NCI-H510A treated with DMSO at 0.1 percent for 48 hours (cell line): ENCODE results near the gene CD6.

Experiments used
- DNase-seq: peaks from one replicate; lab custom pipeline; 2025; lab: John Stamatoyannopoulos, UW

Gene CD6

GRCh38 chr11:61010466-61011228 is 39.2 kb downstream of the CD6 start:
- no peak for DNase-seq

GRCh38 chr11:61011229-61011870 is 39.9 kb downstream of the CD6 start:
- no peak for DNase-seq

DNA sequence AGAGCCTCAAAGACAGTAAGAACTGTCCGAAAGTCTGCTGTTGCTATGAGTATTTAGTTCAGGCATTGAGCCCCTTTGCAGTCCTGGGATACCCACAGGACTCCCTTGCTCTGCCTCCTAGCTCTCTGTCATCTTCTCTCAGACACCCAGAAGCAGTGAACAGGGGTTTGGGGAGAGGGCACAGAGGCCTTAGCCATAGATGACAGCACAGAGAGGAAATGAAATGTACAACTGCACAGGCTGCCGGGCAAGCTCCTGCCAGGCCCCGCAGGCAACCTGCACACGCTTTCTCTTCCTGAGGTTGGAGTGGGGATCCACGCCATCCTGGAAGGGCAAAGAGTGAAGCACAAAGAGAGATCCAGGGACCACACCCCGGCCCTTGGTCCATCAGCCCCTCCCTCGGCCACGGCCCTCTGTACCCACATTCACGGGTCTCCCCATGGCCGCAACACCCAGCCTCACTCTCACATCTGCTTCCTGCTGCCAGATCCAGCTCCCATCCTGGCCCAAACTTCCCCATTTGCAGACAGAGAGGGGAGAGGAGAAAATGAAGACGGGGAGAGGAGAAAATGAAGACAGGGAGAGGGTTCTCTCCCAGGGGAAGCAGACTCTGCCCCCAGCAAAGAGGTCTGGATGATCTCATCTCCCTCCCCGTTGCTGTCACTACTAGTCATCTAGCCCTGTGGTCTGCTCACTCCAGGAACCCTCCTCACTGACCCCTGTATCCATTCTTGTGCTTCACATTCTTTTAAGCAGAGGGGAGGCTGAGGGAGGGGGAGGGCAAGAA is 40.7 kb downstream of the CD6 start:
- DNase-seq, result no peak

DNA sequence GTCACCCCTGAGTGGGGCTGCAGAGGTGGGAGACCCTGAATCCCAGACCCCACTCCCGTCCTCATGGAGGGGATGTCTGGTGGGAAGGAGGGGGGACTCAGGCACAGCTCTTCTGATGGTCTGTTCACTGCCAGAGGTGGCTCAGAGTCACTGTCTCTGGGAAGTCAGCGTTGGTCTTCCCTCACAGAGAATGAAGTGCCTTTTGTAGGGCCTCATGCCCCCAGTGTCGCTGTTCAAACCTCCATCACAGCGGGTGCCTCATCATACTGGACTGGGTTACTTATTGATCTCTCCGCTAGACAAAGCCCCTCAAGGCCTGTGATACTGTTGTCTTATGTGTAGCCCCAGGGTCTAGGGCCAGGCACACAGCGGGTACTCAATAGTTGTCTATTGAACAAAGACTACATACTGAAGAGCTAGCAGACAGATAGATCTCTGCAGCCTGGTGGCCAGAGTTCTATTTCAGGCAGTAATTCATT is 41.3 kb downstream of the CD6 start:
- no peak for DNase-seq

DNA sequence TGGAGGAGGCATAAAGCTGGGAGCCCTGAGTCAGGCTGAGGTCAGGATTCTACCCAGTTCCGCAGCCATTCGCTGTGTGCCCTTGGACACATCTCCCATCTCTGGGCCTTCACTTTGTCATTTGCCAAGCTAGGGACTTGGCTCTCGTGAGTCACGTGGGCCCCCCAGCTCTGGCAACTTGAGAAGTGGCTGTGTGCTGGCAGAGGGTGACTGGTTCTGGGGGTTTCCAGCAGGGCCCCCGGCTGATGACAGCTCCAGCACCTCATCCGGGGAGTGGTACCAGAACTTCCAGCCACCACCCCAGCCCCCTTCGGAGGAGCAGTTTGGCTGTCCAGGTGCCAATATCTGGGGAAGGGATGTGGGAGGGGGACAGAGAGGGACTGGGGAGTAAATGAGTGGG is 46.6 kb downstream of the CD6 start:
- no peak for DNase-seq

GRCh38 chr11:61019037-61019831 is 47.8 kb downstream of the CD6 start:
- no peak for DNase-seq

DNA sequence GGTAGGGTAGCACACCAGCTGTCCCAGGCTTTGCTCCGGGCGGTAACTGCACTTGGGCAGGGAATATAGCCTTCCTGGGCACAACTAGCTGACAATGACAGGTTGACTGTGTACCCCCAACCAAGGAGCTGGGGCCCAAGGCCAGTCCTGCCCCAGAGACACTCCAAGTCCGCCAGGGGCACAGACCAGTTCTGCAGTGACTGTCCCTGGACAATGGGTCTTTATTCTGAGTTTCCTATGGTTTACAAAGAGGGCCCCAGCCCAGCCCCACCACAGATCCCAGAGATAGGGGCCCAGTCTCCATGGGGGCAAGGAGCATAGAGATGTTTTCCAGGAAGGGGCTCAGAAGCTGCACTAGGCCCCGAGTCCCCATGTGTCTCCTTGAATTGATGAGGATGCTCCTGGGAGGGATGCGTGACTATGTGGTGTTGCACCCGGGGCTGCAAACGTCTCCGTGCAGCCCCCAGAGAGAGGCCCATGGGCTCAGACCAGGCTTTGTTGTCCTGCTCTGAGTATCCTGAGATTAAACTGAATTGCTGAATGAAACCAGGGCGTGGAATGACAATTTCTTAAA is 48.4 kb downstream of the CD6 start:
- DNase-seq, result no peak

- no peak for DNase-seq
These were observed 49.2 kb downstream of the CD6 start for GRCh38 chr11:61020551-61021235.

- DNase-seq, result no peak
These were observed 50.3 kb downstream of the CD6 start for GRCh38 chr11:61021661-61022212.

GRCh38 chr11:61022311-61023085 is 51.0 kb downstream of the CD6 start:
- DNase-seq, result no peak

DNA sequence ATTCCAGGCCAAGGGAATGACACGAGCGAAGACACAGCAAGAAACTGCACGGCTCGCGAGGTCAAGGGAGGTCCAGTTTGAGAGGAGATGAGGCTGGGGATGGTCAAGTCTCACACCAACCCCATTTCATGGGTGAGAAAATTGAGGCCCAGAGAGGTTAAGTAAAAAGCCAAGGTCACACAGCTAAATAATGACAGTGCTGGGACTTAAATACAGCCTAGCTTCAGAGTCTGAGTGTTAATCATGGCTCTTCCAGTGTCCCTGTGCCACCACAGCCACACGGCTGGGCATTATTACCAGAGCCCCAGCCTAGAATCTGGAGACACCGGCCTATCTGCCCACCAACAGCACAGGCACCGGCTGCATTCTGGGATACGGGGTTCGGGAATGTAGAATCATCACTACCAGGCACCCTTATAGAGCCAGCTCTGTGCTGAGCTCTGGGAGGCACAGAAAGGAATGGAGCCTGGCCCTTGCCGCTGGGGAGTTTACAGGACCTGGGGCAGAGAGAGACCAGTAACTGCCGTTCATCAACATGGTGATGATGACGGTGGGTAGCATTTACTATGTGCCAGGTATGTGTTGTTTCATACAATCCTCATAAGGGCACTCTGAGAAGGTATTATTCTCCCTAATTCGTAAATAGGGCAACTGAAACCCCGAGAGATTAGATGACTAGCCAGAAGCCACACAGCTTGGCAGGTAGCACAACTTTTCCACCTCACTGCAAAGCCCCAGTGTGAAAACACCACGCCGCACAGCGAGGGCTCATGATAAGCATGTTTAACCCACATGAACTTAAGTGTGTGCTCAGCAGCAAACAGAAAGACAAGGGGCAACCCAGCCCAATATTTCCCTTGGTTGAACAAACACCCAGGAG is 51.8 kb downstream of the CD6 start:
- peak; percentile 54 for DNase-seq

- DNase-seq, result peak; percentile 54
These were observed 52.5 kb downstream of the CD6 start for GRCh38 chr11:61023966-61024295.

DNA sequence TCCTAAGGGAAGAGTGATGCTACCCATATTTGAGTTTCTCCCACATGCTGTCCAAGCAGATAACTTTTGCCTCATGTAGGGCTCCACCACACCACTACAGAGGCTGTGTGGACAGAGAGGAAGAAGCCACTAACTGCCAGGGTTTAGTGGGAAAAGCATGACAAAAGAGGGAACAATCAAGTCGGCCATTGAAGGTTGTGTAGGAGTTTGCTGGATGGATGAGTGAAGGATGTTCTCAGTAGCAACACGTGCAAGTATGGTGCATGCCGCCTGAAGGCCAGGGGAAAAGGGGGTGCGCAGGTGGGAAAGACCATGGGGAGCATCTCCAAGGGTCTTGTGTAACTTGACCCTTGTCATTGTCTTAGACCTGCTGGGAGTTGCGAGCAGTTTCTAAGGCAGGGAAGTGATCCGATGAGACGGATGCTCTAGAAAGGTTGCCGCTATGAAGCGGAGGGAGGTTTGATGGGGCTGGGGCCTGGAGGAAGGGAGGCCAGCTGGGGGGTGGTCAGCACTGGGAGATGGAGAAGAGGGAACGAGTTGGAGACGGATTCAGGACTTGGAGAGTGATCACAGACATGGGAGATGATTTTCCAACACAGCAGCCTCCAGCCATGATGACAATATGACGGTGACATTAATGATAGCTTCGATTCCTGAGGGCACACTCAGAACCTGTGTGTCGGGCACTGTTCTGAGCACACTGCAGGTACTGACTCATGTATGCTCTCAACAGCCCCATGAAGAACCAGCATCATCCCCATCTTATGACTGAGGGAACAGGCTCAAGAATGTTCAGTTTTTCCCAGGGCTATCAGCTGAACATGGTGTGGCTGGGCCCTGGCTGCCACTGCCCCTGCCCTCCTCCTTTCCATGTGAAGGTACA is 53.7 kb downstream of the CD6 start:
- DNase-seq, result no peak

DNA sequence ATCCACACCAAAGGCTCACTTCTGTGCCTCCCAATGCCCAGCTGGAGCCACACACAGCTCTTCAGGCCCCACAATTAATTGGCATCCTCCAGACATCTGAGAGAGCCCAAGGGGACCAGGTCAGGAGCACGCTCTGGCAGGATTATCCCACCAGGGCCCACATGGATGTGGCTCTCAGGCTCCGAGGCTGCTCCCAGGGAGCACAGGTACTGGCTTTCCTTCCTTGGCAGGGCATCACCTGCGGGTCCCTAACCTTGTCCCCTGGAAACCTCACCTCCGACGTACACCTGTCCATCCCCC is 54.3 kb downstream of the CD6 start:
- no peak for DNase-seq

GRCh38 chr11:61026121-61027031 is 54.9 kb downstream of the CD6 start:
- no peak for DNase-seq

GRCh38 chr11:61027141-61027840 is 55.8 kb downstream of the CD6 start:
- DNase-seq, result no peak
